Lung (tissue), 12 donors: ENCODE data around the gene FRK. TPM values are rescaled to one million over a fixed set of nuclear protein-coding genes. Genes with fewer than 3 reads are reported as not detected.
A peak's percentile ranks its signal among the peaks of the same experiment; 100 is the strongest.

Source experiments
- ATAC-seq: fragments of 200-7000 bp; cut with Tn5 transposase; one replicate; pipeline ENCODE4 v1.9.1; 2020; ENCODE audit warnings: moderate number of reproducible peaks; ENCODE audit not compliant: insufficient read depth, low FRiP score
- DNase-seq, 3 donors: peaks; one replicate each; pipeline ENCODE4 v3.0.0-alpha.2; 2013 to 2017
- H3K27ac ChIP-seq, 2 donors: one replicate each; pipeline ENCODE4 v1.5.1; 2013; ENCODE audit warnings: mild to moderate bottlenecking in 2 of 2, moderate library complexity in 2 of 2, control low read depth in 1 of 2, inconsistent platforms in 1 of 2, low read depth in 1 of 2, low read length in 1 of 2
- H3K27me3 ChIP-seq, 3 donors: one replicate each; pipeline ENCODE4 v1.5.1; 2013; ENCODE audit warnings: low read length in 2 of 3; ENCODE audit not compliant: control insufficient read depth in 3 of 3, insufficient read depth in 3 of 3
- H3K36me3 ChIP-seq, 4 donors: one replicate each; pipeline ENCODE4 v1.5.1; 2013; ENCODE audit warnings: low read length in 4 of 4, mild to moderate bottlenecking in 1 of 4, moderate library complexity in 1 of 4; ENCODE audit not compliant: control insufficient read depth in 4 of 4, insufficient read depth in 4 of 4
- H3K4me1 ChIP-seq, 5 donors: one replicate each; pipeline ENCODE4 v1.5.1; 2013; ENCODE audit warnings: low read length in 5 of 5, mild to moderate bottlenecking in 2 of 5, moderate library complexity in 1 of 5; ENCODE audit not compliant: control insufficient read depth in 5 of 5, insufficient read depth in 5 of 5
- H3K4me3 ChIP-seq: one replicate; pipeline ENCODE4 v1.5.1; 2013; ENCODE audit warnings: mild to moderate bottlenecking, control low read depth, moderate library complexity
- H3K9ac ChIP-seq, 2 donors: one replicate each; pipeline ENCODE4 v1.5.1; 2013; ENCODE audit warnings: low read length in 2 of 2, control low read depth in 1 of 2; ENCODE audit not compliant: insufficient read depth in 1 of 2
- H3K9me3 ChIP-seq, 4 donors: one replicate each; pipeline ENCODE4 v1.5.1; 2013; ENCODE audit warnings: low read length in 3 of 4, mild to moderate bottlenecking in 1 of 4, moderate library complexity in 1 of 4; ENCODE audit not compliant: control insufficient read depth in 4 of 4, insufficient read depth in 3 of 4
- WGBS, 2 donors: extraction: QIAGEN DNeasy Blood & Tissue Kit; methylation state at CpG; one replicate each; pipeline ENCODE4 v1.1.7; 2013; 5-methylcytosine and 5-hydroxymethylcytosine counted together
- polyA plus RNA-seq, 2 donors: library from polyadenylated mRNA; stranded (reverse); fragments of 200-250 nt; gene quantifications; one replicate each; pipeline ENCODE4 v1.2.1, GENCODE V29; 2013
- total RNA-seq, 2 donors: library from RNA; depleted of rRNA in 1 of 2; stranded (reverse); fragments of >200 nt in 1 of 2; gene quantifications; one replicate each; pipeline ENCODE4 v1.2.1, GENCODE V29; 2014 to 2021
- TF ChIP-seq, protein P1 (sequence below): IDR thresholded peaks from 2 replicates; pipeline ENCODE4 v1.5.1; 2012; ENCODE audit warnings: mild to moderate bottlenecking; ENCODE audit errors: control extremely low read depth, extremely low read depth
- donor health status: control.
- donor health status: control.
- donor health status: Bipolar disorder and iron deficiency.
- donor health status: healthy.
- donor health status: DM: yes; HTN: yes; CAD: no.

The FRK gene
- total and polyA plus RNA-seq, 4 donors: 1.2 to 18.3 (median 5.1) TPM

DNA sequence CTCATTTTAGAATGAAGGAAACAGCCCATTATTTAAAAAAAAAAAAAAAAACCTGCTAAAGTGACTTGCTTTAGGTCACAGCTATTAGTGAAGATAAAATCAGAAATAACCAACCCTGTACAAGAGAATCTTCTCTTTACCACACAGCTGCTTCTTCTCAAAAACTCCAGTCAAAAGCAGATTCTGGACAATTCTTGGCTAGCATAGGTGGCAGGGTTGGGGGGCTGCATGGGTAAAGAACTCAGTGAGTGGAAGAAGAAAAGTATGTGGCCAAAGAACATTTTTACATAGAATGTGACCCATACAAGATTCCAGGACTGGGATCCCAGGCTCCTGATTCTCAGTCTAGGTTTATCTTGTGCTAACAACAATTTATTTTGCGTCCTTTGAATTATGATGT is 9.4 kb upstream of the FRK start:
- Histone ChIP-seq H3K9me3 (no peaks in the 10 kb centered on the region), H3K4me3 (no peak overlapping the region), H3K27ac (no peak overlapping the region), H3K4me1 (peaks cover 0 to 14% (median 4%) of the 10 kb centered on the region in 5 donors), H3K36me3 (no peaks in the 10 kb centered on the region), H3K9ac (no peak overlapping the region), H3K27me3 (no peaks in the 10 kb centered on the region)
- TF ChIP-seq, protein P1, sequence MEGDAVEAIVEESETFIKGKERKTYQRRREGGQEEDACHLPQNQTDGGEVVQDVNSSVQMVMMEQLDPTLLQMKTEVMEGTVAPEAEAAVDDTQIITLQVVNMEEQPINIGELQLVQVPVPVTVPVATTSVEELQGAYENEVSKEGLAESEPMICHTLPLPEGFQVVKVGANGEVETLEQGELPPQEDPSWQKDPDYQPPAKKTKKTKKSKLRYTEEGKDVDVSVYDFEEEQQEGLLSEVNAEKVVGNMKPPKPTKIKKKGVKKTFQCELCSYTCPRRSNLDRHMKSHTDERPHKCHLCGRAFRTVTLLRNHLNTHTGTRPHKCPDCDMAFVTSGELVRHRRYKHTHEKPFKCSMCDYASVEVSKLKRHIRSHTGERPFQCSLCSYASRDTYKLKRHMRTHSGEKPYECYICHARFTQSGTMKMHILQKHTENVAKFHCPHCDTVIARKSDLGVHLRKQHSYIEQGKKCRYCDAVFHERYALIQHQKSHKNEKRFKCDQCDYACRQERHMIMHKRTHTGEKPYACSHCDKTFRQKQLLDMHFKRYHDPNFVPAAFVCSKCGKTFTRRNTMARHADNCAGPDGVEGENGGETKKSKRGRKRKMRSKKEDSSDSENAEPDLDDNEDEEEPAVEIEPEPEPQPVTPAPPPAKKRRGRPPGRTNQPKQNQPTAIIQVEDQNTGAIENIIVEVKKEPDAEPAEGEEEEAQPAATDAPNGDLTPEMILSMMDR: no peak
- DNase-seq (peak; percentile 28 to 75 (median 74)), ATAC-seq (no peak)
- 88 to 96% methylated on average over 1 of the region's 1 CpG for WGBS, 2 donors

DNA sequence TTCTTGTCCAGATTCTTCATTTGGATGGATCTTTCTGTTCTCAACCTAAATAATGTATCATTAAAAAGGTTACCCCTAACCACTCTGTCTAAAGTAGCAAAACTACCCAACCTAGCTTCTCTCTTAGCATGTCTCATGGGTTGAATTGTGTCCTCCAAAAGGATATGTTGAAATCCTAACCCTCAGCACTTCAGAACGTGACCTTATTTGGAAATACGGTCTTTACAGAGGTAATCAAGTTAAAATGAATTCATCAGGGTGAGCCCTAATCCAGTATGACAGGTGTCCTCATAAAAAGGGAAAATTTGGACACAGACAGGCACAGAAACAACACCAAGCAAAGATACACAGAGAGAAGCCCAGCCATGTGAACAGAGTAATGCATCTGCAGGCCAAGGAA is 6.1 kb upstream of the FRK start:
- Histone ChIP-seq H3K4me3 (no peak overlapping the region), H3K27me3 (no peaks in the 10 kb centered on the region), H3K27ac (no peak overlapping the region), H3K9ac (no peak overlapping the region), H3K36me3 (no peaks in the 10 kb centered on the region), H3K9me3 (no peaks in the 10 kb centered on the region), H3K4me1 (peaks cover 0 to 26% (median 2%) of the 10 kb centered on the region in 5 donors)
- ATAC-seq (no peak), DNase-seq (no peak)
- WGBS, 2 donors: 59 to 61% methylated on average over 2 of the region's 2 CpGs
- TF ChIP-seq, protein P1: no peak

DNA sequence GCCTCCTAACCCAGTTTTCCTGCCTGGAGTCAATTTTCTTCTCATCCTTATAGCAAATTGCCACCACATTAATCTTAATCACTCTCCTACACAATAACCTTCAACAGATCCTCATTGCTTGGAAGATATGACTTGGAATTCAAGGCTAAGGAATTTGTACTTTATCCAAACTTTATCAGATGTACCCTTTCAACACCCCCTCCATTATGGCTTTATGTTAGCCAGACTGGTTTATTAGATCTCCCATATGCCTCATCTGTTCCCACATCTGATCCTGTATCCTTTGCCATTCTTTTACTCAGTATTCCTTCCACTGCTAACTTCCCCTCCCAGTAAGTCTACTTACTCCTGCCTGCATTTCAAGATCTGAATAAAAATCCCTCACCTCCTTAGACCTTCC is 4.0 kb upstream of the FRK start:
- peaks cover 0 to 39% (median 12%) of the 10 kb centered on the region in 5 donors for H3K4me1 ChIP-seq
- no peaks in the 10 kb centered on the region for H3K9me3 ChIP-seq
- TF ChIP-seq, protein P1: no peak
- no peaks in the 10 kb centered on the region for H3K27me3 ChIP-seq
- H3K9ac ChIP-seq: no peak overlapping the region
- no peak overlapping the region for H3K4me3 ChIP-seq
- no peaks in the 10 kb centered on the region for H3K36me3 ChIP-seq
- DNase-seq (no peak), ATAC-seq (no peak)
- H3K27ac ChIP-seq: no peak overlapping the region

DNA sequence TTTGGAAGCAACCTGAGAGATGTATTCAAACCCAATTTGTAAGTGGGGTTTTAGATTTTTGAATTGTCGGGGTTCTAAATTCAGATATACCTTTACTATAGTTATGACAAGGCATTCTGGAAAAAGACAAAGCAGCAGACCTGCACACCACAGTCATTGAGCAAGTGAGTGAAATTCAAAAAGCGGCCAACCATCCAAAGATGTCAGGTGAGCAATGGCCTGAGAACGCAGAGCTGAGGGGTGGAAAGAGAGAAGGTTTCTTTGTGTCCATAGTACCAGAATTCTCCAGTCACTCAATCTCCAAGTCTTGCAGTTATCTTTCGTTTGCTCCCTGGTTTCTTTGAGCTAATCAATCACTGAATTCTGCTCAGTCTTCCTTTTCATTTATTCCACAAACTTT is 1.8 kb upstream of the FRK start:
- no peaks in the 10 kb centered on the region for H3K9me3 ChIP-seq
- H3K9ac ChIP-seq: no peak overlapping the region
- WGBS, 2 donors: 93 to 97% methylated on average over 4 of the region's 4 CpGs
- no peak overlapping the region for H3K4me3 ChIP-seq
- no peaks in the 10 kb centered on the region for H3K36me3 ChIP-seq
- ATAC-seq (no peak), DNase-seq (no peak)
- TF ChIP-seq, protein P1: no peak
- H3K4me1 ChIP-seq: peaks cover 0 to 44% (median 12%) of the 10 kb centered on the region in 5 donors
- no peak overlapping the region for H3K27ac ChIP-seq
- no peaks in the 10 kb centered on the region for H3K27me3 ChIP-seq
